Measurements from ENCODE around the gene AGAP1. TPM values are rescaled to one million over a fixed set of nuclear protein-coding genes. Genes with fewer than 3 reads are reported as not detected.

The AGAP1 gene
- total RNA-seq, 4 donors from 2014 or later = 7.2 to 19.6 (median 15.2) TPM

DNA sequence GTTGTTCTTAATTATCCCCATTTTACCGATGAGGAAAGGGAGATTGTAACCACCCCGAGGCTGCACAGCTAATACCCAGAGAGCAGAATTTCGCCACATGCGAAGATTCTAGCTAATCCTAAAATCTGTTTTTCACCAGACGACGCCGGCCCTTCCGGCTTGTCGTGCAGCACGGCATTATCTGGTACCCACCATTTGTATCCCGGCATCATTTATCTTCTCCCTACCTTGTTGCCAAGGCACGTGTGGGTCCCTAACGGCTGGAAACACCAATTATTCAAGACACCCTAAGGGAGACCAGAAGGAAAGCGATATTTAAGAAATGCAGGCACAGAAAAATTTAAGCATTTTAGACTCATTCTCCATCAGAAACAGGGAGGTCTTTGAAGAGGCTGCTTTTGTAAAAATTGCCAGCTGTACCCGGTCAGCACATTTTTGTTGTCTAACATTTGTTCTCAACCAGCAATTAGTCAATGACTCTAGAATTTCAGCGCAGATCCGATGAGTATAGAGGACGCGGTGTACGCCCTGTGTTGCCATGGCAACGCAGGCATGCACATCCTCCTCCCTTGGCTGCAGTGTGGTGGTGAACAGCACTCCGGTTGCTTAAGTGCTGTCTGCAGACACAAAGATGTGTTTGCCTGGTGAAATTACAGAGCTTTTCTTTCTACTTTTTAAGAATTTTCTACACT is 111.6 kb downstream of the AGAP1 start:
- DNase-seq = no peak
- TF ChIP-seq, protein P1, sequence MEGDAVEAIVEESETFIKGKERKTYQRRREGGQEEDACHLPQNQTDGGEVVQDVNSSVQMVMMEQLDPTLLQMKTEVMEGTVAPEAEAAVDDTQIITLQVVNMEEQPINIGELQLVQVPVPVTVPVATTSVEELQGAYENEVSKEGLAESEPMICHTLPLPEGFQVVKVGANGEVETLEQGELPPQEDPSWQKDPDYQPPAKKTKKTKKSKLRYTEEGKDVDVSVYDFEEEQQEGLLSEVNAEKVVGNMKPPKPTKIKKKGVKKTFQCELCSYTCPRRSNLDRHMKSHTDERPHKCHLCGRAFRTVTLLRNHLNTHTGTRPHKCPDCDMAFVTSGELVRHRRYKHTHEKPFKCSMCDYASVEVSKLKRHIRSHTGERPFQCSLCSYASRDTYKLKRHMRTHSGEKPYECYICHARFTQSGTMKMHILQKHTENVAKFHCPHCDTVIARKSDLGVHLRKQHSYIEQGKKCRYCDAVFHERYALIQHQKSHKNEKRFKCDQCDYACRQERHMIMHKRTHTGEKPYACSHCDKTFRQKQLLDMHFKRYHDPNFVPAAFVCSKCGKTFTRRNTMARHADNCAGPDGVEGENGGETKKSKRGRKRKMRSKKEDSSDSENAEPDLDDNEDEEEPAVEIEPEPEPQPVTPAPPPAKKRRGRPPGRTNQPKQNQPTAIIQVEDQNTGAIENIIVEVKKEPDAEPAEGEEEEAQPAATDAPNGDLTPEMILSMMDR (IDR thresholded peaks at IDR 0.05) = no peak
- TF ChIP-seq POLR2A (IDR thresholded peaks at IDR 0.05) = no peak
- peaks cover 0 to 32% (median 7%) of the 10 kb centered on the region in 3 donors for H3K4me1 ChIP-seq
- intact Hi-C loops (cut with DNase I) = no loop called here
- no peaks in the 10 kb centered on the region for H3K36me3 ChIP-seq
- H3K27me3 ChIP-seq = no peaks in the 10 kb centered on the region
- H3K9me3 ChIP-seq = no peaks in the 10 kb centered on the region
- peak overlapping the region in 1 of 4 donors; percentile 13 for H3K4me3 ChIP-seq
- peak overlapping the region; percentile 30 to 75 (median 62) for H3K27ac ChIP-seq
- WGBS, 2 donors = 40 to 55% methylated on average over 22 of the region's 22 CpGs

DNA sequence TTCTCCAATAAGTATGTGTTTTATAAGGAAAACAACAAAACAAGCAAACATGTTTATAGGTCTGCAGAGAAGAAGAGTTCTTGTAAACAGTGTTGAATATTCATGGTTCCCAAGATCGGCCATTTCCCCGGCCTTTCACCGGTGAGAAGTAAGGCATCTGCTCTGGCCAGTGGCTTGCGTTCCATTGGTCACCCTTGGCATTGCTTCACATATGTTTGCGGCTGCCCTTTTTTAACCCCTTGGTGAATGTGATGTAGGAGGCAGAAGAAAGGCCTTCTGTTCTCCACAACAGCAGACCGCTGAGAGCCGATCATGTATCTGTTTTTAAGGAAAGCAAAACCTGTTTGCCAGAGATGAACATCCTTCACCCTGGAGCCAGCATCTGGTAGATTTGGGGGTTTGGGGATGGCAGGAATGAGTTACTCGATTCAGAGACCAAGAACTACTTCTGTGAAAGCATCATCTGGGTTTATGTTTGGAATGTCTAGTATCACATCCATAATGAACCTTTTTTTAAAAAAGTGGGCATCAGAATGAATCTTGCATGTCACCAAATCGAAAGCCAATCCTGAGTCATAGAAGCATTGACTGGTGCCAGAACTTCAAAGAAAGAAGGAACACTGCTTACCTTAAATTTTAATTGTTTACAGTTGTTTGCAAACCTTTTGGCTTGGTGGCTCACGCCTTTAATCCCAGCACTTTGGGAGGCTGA is 112.3 kb downstream of the AGAP1 start:
- peak overlapping the region; percentile 22 to 64 (median 54) for H3K27ac ChIP-seq
- no peaks in the 10 kb centered on the region for H3K36me3 ChIP-seq
- H3K27me3 ChIP-seq = no peaks in the 10 kb centered on the region
- H3K4me1 ChIP-seq = peaks cover 0 to 31% (median 7%) of the 10 kb centered on the region in 3 donors
- peak overlapping the region in 1 of 4 donors; percentile 13 for H3K4me3 ChIP-seq
- DNase-seq = no peak
- no peaks in the 10 kb centered on the region for H3K9me3 ChIP-seq
- 71% methylated on average over 10 of the region's 10 CpGs for WGBS, 2 donors
- intact Hi-C loops (cut with DNase I) = no loop called here
- TF ChIP-seq, protein P1 (IDR thresholded peaks at IDR 0.05) = no peak
- TF ChIP-seq POLR2A (IDR thresholded peaks at IDR 0.05) = no peak

DNA sequence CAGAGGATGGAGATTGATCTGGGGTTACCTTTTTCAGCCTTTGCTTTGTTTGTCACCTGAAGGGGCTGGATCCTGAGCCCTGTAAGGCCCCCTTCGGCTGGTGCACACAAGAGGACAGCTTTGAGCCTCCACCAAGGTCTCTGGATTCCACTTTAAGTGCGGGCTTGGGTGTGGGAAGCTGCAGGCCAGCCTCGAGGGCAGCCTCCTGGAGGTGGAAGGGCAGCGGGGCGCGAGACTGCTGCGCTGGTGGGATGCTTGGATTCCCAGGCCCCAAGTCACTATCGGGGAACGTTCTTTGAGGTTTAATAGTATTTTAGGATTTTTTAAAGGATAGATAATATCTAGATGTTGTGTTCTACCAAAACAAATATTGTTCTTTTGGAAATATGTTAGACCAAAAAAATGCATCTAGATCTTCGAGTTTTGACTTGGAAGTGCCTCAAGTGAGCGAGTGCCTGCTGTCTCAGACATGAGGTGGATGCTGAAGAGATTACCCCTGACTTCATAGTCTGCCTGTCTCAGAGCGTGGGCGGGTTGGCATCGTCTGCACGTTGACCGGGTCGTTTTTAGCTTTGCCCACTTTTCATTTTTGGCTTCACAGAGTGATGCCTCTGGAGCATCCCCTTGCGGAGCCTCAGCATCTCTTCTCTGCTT is 113.8 kb downstream of the AGAP1 start:
- no peaks in the 10 kb centered on the region for H3K27me3 ChIP-seq
- H3K4me1 ChIP-seq = peaks cover 0 to 31% (median 7%) of the 10 kb centered on the region in 3 donors
- WGBS, 2 donors = 72 to 82% methylated on average over 18 of the region's 18 CpGs
- H3K4me3 ChIP-seq = no peak overlapping the region
- no peaks in the 10 kb centered on the region for H3K9me3 ChIP-seq
- peak overlapping the region in 2 of 4 donors; percentile 38 to 68 for H3K27ac ChIP-seq
- no peak for TF ChIP-seq POLR2A (IDR thresholded peaks at IDR 0.05)
- TF ChIP-seq, protein P1 (IDR thresholded peaks at IDR 0.05) = no peak
- H3K36me3 ChIP-seq = no peaks in the 10 kb centered on the region
- intact Hi-C loops (cut with DNase I) = no loop called here
- DNase-seq = no peak

DNA sequence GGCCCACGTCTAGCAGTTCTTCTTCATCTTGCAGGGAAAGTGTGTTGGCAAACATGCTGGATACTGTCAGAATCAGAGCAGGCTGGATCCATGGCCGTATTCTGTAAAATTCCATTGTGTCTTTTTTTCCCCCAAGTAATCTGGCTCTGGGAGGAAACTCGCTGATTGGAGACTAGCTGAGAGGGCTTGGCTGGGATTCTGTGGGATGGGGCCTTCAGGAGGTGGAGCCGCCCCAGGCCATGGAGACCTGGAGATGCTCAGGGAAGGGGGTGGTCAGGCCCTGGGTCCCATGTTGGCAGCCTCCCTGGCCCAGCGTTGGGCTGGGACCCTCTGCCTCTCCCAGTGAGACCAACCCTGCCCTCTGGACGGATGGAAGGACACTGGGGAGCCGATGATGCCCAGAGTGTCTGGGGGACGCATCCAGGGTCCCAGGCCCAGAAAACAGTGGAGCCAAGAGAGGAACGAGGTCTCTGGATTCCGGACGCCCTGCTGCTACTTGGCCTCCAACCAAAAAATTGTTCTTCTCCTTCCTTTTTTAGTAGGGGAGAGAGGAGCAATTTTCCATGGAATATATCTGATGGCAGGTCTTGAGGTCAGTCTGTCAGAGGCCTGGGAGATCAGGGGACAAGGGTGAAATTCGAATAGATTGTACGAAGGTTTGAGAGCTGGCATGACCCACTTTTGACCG is 114.5 kb downstream of the AGAP1 start:
- intact Hi-C loops (cut with DNase I) = no loop called here
- H3K27ac ChIP-seq = peak overlapping the region; percentile 25 to 68 (median 41)
- H3K4me3 ChIP-seq = no peak overlapping the region
- no peaks in the 10 kb centered on the region for H3K36me3 ChIP-seq
- no peak for DNase-seq
- H3K27me3 ChIP-seq = no peaks in the 10 kb centered on the region
- WGBS, 2 donors = 51 to 78% methylated on average over 10 of the region's 14 CpGs
- TF ChIP-seq, protein P1 (IDR thresholded peaks at IDR 0.05) = no peak
- TF ChIP-seq POLR2A (IDR thresholded peaks at IDR 0.05) = no peak
- H3K4me1 ChIP-seq = peaks cover 0 to 31% (median 7%) of the 10 kb centered on the region in 3 donors
- H3K9me3 ChIP-seq = no peaks in the 10 kb centered on the region
